ENCODE measurements around the gene ZBTB16.

Gene ZBTB16

DNA sequence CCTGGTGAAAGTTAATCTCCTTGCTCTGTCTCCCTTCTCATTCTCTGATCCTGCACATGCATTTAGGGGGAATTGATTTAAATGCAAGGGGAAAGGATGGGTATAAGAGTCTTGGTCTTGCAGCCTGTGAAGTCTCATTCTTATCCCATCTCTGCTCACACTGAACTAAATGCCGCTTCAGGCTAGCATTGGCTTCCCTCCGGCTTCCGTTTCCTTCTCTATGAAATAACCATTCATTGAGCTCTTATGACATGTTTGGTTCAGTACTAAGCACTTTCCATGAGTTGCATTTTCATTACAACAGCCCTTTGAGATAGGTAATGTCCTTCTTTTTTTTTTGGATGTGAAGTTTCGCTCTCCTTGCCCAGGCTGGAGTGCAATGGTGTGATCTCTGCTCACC is 5.6 kb downstream of the ZBTB16 start:
- no peak for DNase-seq

DNA sequence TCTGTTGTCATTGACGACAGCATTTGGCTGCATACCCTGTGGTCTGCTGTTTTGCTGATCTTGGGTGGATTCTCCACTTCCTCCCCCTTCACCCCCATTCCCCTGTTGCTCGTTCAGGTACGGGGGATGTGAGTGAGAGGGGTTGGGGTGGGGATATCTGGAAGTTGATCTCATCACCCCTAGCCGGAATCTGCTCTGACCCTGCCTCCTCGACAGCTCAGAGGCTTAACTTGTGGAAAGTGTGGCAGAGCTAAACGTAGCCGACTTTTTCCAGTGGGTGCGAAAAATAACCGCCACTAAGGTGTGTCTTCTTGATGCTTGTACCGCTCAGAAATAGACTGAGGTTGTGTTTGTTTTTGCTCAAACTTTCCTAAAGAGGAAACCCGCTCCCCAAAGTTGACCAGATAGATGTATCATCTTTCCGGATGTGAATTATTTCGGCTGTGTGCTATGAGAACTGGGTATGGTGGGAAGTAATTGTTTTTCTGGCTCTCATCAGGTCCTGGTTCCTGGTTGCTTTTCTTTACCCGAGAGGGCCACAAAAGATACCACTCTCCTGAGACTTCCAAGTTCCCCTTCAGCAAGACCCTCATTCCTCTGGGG is 6.6 kb downstream of the ZBTB16 start:
- no peak for DNase-seq

DNA sequence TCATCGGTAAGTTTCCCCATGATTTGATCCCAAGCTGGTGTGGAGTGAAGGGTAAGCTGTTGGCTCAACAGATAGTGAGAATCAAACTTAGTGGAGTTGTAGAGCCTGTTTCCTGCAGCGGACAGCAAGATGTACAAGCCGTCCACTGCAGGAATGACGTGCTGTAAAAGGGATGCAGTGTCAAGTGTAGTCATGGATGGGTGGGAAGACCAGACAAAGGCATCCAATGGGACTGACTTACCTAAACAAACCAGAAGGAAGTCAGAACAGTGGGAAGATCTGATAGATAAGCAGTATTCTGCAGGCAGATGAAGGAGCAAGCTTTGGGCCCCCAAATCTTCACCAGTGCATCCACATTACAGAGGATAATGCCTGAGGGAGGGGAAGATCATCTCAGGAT is 8.8 kb downstream of the ZBTB16 start:
- no peak for DNase-seq

GRCh38 chr11:114070464-114071139 is 11.1 kb downstream of the ZBTB16 start:
- DNase-seq: no peak

DNA sequence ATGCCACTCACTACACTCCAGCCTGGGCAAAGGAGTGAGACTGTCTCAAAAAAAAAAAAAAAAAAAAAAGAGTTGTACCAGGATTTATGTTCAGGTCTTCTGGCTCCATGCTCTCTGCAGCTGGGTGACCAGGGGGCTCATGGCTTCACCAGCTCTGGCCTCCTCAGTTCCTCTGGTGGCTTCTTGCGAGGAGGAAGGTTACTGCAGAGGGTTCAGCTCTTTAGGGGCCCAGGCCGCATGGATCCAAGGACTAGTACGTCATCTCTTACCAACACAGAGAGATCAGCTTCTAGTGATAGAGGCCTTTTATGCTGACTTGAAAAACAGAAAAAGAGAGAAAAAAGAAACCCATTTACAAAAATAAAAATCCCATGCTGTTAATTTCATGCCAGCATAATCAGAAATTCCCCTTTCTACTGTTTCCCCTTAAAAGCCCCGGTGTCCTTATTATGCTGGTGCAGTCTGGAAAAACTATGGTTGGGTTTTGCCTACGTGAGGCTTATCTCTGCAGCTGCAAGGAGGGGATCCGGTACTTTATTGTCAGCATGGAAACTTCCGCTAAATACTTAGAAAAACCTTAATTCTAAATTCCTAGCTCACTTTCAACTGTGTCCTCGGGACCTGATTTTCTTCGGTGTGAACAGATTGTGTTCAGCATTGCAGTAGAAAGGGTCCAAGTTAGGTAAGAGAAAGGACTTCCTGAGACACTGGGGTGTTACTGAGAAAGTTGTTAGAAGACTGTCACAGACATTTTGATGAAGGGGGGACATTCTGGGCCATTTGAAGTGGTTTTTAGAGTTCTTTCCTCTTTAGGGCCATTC is 13.7 kb downstream of the ZBTB16 start:
- no peak for DNase-seq

DNA sequence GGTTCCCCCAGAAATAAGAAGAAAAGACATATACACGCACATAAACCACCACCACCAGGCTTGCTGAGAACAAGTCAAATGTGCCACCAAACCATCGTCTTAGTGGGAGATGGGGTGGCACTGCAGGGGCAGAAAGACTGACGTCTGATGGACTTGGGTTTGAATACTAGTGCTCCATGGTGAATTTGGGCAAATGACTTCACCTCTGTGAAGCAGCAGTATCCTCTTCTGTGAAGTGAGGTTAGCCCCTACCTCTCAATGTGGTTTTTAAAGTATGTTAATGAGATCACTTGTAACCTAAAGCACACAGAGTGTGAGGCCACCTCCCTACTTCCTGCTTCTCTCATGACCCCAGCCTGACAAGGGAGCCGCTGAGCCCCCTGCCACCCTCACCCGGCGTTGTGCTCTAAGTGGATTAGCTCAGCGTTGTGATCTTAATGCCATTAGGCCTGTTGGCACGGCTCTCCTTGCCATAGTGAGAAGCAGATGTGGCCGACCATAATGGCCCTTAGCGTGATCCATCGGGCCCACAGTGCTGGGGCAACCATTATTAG is 14.4 kb downstream of the ZBTB16 start:
- no peak for DNase-seq

DNA sequence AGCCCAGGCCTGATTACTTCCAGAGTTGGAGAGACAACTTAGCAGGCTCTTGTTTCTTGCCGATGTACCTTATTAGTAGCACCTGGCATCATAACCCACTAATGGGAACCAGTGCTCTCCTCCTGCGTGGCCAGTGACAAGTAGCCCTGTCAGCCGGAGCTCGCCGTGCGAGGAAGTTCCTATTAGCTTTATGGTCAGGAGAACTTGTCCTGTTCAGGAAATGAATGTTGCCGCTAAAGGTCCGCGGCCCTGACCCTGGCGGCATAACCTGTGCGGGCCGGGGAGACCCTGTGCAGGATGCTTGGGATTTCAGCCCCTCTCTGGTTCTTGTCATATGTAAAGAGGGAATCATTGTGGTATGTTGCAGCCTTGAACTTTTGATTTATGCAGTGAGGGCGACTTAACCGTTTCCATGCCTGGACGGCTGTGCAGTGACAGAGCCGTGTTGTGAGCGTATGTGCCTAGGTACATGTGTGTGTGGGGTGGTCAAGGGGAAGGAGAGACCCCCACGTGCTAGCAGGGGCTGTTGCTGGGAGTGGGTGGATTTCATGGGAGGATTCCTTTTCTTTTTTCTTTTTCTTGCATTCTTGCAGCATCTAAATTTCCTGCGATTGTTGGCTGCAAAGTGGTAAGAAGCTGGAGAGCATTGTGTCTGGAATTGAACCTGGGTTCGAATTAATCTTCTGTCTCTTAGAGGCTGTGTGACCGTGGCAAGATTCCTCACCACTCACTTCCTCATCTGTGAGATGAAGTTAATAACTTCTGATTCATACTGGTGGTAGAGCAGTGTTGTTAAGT is 15.2 kb downstream of the ZBTB16 start:
- no peak for DNase-seq

- no peak for DNase-seq
These were observed 15.8 kb downstream of the ZBTB16 start for GRCh38 chr11:114075344-114075610.

GRCh38 chr11:114075891-114076441 is 16.5 kb downstream of the ZBTB16 start:
- DNase-seq: peak; percentile 20

- no peak for DNase-seq
These were observed 17.4 kb downstream of the ZBTB16 start for GRCh38 chr11:114076921-114077331.

DNA sequence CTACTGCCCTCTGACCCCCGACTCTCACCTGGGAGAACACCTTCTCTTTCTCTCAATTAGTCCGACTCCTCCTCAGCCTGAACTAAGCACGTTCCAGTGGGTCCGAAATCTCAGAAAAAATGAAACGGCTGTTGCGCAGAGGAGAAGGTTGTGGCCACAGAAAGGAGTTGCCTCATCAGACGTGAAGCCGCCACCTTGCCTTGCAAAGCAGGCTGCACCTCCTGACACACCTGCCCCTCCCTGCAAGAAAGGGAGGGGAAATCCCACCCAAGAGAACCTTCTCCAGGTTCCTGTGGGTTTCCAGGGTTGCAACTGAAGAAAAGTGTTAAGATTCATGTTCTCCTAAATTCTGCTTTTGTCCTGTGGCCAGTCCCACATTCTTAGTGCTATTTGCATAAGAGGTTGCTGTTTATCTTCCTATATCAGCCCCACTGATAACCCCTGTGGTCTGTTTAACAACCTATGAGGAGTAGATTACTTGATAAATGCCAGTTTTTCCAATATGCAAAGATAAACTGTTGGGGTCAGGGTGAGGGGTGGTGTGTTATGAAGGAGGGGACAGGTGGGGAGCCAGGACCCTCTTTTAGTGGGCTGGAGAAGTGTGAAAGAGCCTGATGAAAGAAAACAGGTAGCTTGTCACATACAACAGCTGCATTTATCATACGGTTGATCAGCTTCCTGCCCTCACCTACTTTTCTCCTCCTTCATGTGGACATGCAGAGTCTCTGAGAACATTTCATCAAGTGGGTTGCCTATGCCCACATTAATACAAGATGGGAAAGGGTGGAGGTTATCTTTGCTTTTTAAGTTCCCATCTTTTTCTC is 18.2 kb downstream of the ZBTB16 start:
- no peak for DNase-seq

GRCh38 chr11:114078423-114078822 is 18.9 kb downstream of the ZBTB16 start:
- no peak for DNase-seq

- DNase-seq: no peak
These were observed 20.1 kb downstream of the ZBTB16 start for GRCh38 chr11:114079511-114080065.

- DNase-seq: no peak
These were observed 20.7 kb downstream of the ZBTB16 start for GRCh38 chr11:114080219-114080618.

GRCh38 chr11:114080769-114081168 is 21.3 kb downstream of the ZBTB16 start:
- DNase-seq: no peak

GRCh38 chr11:114081641-114082414 is 22.3 kb downstream of the ZBTB16 start:
- peak; percentile 35 for DNase-seq

- no peak for DNase-seq
These were observed 22.9 kb downstream of the ZBTB16 start for GRCh38 chr11:114082415-114082748.

DNA sequence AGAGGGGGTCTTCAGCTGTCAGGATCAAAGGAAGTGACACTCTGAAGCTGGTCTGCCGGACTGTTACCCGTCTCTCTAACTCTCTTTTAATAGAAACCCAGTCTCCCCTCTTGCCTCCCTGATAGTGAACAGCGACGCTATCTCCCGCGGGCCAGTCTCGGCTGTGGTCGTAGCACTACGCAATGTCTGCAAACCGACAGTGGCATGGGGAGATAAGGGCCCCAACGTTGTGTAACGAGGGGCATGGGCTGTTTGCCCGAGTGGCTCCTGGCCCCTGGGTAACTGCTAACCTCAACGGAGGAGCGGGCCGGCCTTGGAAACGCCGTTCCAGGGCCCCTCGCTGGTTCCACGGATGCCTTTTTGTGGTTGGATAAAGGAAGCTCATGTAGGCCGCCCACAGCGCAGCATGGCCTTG is 23.3 kb downstream of the ZBTB16 start:
- no peak for DNase-seq

DNA sequence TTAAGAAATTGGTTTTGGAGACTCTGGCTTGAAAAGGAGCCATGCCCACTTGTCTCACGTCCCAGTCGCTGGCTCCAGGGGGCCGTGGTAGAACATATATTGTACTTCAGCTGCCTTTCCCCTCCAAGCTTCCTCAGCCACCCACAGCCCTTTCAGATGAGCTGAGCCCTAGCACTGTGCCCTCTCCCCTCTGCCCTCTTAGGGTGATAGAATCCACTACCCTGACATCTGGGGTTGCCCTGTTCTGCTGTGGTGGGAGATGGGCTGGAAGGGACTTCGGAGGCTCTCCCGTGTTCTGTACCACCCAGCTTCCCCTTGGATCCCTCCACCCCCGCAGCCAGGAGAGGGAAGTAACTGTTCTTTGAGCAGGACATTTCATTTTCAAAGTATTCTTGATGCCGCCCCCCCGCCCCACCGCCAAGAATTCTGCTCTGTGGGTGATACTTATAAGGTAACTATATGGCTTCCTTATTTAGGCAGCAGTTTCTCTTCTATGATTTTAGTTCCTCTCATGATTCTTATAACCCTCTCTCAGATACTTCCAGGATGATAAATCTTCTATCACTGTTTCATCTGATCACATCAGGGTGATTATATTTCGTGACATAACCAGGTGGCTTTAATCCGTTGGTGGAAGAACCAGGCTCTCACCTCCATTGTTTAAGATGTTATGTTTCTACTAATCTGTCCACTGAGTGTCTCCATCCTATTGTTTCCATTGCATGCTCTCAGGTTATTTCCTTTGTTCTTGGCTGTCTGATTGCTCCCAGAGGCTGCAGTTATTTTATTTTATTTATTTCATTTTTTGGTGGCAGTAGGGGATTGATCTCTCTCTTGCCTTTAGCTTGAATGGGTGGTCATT is 24.1 kb downstream of the ZBTB16 start:
- no peak for DNase-seq

DNA sequence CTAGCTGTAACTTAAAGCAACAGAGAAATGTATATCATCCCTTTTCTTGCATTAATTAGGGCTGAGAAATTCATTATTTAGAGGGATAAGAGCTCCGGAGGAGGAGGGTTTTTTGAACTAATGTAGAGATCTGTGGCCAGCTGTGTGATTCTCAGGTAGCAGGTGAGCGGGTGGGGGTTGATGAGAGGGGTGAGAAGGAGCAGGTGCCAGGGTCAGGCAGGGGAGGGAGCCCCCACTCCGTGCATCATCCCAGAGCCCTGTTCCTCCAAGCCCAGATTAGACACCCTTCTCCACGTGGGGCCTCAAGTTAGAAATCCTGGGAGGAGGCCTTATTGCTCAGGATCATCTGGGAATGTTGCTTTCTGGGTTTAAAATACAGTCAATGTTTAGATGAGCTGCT is 24.9 kb downstream of the ZBTB16 start:
- no peak for DNase-seq

All from kidney glomerular epithelial cell (primary cell).